ENCODE results near the gene NOL4L.

DNA sequence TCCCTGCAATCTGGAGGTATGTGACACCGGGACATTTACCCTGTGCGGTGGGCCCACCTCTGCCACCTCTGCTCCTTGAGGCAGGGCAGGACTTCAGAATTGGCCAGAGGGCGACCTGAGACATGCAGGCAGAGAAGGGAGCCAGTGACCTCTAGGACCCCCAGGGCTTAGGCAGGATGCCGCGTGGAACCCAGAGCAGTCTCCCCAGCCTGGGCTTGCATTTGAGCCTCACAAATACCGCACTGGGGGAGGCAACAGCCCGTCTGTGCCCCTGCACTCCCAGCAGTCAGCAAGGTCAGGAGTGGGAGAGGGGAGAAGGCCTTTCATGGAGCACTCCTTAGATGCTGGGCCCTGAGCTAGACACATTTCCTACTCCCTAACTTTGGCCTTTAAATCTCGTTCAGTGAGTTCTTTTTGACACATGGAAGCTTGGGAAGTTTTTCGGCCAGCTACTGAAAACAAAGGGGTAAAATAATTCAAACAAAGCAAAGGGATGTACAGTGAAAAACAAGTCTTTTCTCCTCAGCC is 46.9 kb upstream of the NOL4L start:
- TF ChIP-seq, protein P1, sequence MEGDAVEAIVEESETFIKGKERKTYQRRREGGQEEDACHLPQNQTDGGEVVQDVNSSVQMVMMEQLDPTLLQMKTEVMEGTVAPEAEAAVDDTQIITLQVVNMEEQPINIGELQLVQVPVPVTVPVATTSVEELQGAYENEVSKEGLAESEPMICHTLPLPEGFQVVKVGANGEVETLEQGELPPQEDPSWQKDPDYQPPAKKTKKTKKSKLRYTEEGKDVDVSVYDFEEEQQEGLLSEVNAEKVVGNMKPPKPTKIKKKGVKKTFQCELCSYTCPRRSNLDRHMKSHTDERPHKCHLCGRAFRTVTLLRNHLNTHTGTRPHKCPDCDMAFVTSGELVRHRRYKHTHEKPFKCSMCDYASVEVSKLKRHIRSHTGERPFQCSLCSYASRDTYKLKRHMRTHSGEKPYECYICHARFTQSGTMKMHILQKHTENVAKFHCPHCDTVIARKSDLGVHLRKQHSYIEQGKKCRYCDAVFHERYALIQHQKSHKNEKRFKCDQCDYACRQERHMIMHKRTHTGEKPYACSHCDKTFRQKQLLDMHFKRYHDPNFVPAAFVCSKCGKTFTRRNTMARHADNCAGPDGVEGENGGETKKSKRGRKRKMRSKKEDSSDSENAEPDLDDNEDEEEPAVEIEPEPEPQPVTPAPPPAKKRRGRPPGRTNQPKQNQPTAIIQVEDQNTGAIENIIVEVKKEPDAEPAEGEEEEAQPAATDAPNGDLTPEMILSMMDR (IDR thresholded peaks at IDR 0.05 in 8 of 11, conservative IDR thresholded peaks at IDR 0.05 in 3 of 11), result no peak
- TF ChIP-seq POLR2A (IDR thresholded peaks at IDR 0.05) (no peak), POLR2AphosphoS5 (IDR thresholded peaks at IDR 0.05) (no peak)
